A673 (cell line): Measurements from ENCODE around the gene TBC1D4. TPM values are rescaled to one million over a fixed set of nuclear protein-coding genes. Genes with fewer than 3 reads are reported as not detected.

ENCODE experiments used
- BruUV-seq: library from RNA; stranded (reverse); fragments of 400-500 nt; replicated peaks from 2 replicates; lab custom pipeline; 2021; lab: Mats Ljungman, UMichigan
- CTCF ChIA-PET: fragments of 300-600 bp; sonication (Branson Sonifier 250); formaldehyde crosslinking; loops from one replicate; lab custom pipeline; 2022; ENCODE audit warnings: antibody characterized with exemption; lab: Charles Lee
- POLR2A ChIA-PET: fragments of 300-600 bp; sonication (Branson Sonifier 250); formaldehyde crosslinking; loops from one replicate; lab custom pipeline; 2022; ENCODE audit warnings: antibody characterized with exemption; ENCODE audit not compliant: low non-redundant PET; lab: Charles Lee
- DNase-seq: peaks from one replicate; pipeline ENCODE4 v3.0.0-alpha.2; 2015; ENCODE audit warnings: low spot score
- H3K27ac ChIP-seq: fragments of 200-600 bp; sonication (generic); 2 replicates; pipeline ENCODE4 v1.5.1; 2016; ENCODE audit warnings: mixed run types, low read depth, mild to moderate bottlenecking, mixed read lengths, antibody characterized with exemption, low read length; ENCODE audit not compliant: poor library complexity, severe bottlenecking
- H3K27me3 ChIP-seq: fragments of 200-600 bp; sonication (generic); replicated peaks from 2 replicates; pipeline ENCODE4 v1.6.1; 2017; ENCODE audit warnings: mixed run types, low read depth, mild to moderate bottlenecking, mixed read lengths, antibody characterized with exemption, low read length; ENCODE audit not compliant: insufficient read depth, poor library complexity
- H3K36me3 ChIP-seq: fragments of 200-600 bp; sonication (generic); 2 replicates; pipeline ENCODE4 v1.6.1; 2016; ENCODE audit warnings: mixed run types, mild to moderate bottlenecking, mixed read lengths, antibody characterized with exemption, low read length; ENCODE audit not compliant: insufficient read depth, poor library complexity, severe bottlenecking
- H3K4me1 ChIP-seq: fragments of 200-600 bp; sonication (generic); 2 replicates; pipeline ENCODE4 v1.6.1; 2017; ENCODE audit warnings: mixed run types, mild to moderate bottlenecking, mixed read lengths, antibody characterized with exemption, low read length; ENCODE audit not compliant: insufficient read depth, poor library complexity, severe bottlenecking
- H3K4me3 ChIP-seq: fragments of 200-600 bp; sonication (generic); 2 replicates; pipeline ENCODE4 v1.5.1; 2016; ENCODE audit warnings: low read depth, mixed run types, mild to moderate bottlenecking, mixed read lengths, low read length; ENCODE audit not compliant: poor library complexity, severe bottlenecking
- H3K9me3 ChIP-seq: fragments of 200-600 bp; sonication (generic); 2 replicates; pipeline ENCODE4 v1.6.1; 2016; ENCODE audit warnings: mixed run types, low read depth, mild to moderate bottlenecking, mixed read lengths, antibody characterized with exemption, low read length; ENCODE audit not compliant: poor library complexity, severe bottlenecking
- CTCF ChIP-seq: fragments of 300-800, 200-600 bp; sonication (generic); conservative IDR thresholded peaks from 2 replicates; pipeline ENCODE4 v1.5.1; 2017; ENCODE audit warnings: low read depth, mild to moderate bottlenecking, antibody characterized with exemption, low read length, moderate library complexity, mixed read lengths
- EZH2 ChIP-seq: fragments of 200-600 bp; sonication (generic); IDR thresholded peaks from 2 replicates; pipeline ENCODE4 v1.6.1; 2017; ENCODE audit warnings: borderline replicate concordance, low read depth, mild to moderate bottlenecking, mixed read lengths, antibody characterized with exemption, low read length; ENCODE audit not compliant: poor library complexity, severe bottlenecking
- intact Hi-C: fragments of 100-400 bp; cut with micrococcal nuclease; formaldehyde crosslinking; loops from one replicate; pipeline ENCODE4 v1.10.0; 2022; ENCODE audit not compliant: unreplicated experiment
- total RNA-seq: library from RNA; stranded (reverse); gene quantifications from 2 replicates; pipeline ENCODE4 v1.2.3, GENCODE V29; 2021

The TBC1D4 gene
- total RNA-seq, 1 experiment from 2014 or later = 9.8 TPM

- Histone ChIP-seq H3K9me3 (no peaks in the 10 kb centered on the region), H3K27me3 (no peaks in the 10 kb centered on the region), H3K36me3 (no peaks in the 10 kb centered on the region), H3K4me1 (peaks cover 2% of the 10 kb centered on the region), H3K27ac (no peak overlapping the region), H3K4me3 (no peak overlapping the region)
- 0 out of 2 replicates have a peak, but pooled peaks have one; percentile 17 for TF ChIP-seq CTCF
- no peak for TF ChIP-seq EZH2
- ChIA-PET CTCF (no interaction called here), POLR2A (no interaction called here)
- intact Hi-C loops = no loop called here
- DNase-seq = no peak
- BruUV-seq = no TSS peak
Measured at GRCh38 chr13:75432045-75432444, 49.9 kb downstream of the TBC1D4 start.

- no peaks in the 10 kb centered on the region for H3K9me3 ChIP-seq
- no peaks in the 10 kb centered on the region for H3K27me3 ChIP-seq
- POLR2A ChIA-PET = no interaction called here
- TF ChIP-seq CTCF (no peak), EZH2 (no peak)
- CTCF ChIA-PET = no interaction called here
- intact Hi-C loops = no loop called here
- H3K36me3 ChIP-seq = no peaks in the 10 kb centered on the region
- DNase-seq = no peak
- no peak overlapping the region for H3K4me3 ChIP-seq
- H3K27ac ChIP-seq = no peak overlapping the region
- BruUV-seq = no TSS peak
- H3K4me1 ChIP-seq = no peaks in the 10 kb centered on the region
Measured at GRCh38 chr13:75430436-75431209, 51.3 kb downstream of the TBC1D4 start.

- BruUV-seq = no TSS peak
- no peak for DNase-seq
- H3K36me3 ChIP-seq = no peaks in the 10 kb centered on the region
- H3K4me1 ChIP-seq = no peaks in the 10 kb centered on the region
- H3K27ac ChIP-seq = no peak overlapping the region
- CTCF ChIA-PET = no interaction called here
- H3K9me3 ChIP-seq = no peaks in the 10 kb centered on the region
- H3K27me3 ChIP-seq = no peaks in the 10 kb centered on the region
- H3K4me3 ChIP-seq = no peak overlapping the region
- POLR2A ChIA-PET = no interaction called here
- TF ChIP-seq CTCF (no peak), EZH2 (no peak)
- intact Hi-C loops = no loop called here
Measured at GRCh38 chr13:75426421-75426820, 55.5 kb downstream of the TBC1D4 start.
